IPS DF 19.7 (cell line): ENCODE results near the gene SRCIN1.

Experiments
- DNase-seq: peaks from one replicate; pipeline ENCODE4 v3.0.0-alpha.2; 2013; ENCODE audit warnings: low read depth, low spot score

The SRCIN1 gene

GRCh38 chr17:38617967-38618760, 12.4 kb upstream of the SRCIN1 start:
- no peak for DNase-seq

DNA sequence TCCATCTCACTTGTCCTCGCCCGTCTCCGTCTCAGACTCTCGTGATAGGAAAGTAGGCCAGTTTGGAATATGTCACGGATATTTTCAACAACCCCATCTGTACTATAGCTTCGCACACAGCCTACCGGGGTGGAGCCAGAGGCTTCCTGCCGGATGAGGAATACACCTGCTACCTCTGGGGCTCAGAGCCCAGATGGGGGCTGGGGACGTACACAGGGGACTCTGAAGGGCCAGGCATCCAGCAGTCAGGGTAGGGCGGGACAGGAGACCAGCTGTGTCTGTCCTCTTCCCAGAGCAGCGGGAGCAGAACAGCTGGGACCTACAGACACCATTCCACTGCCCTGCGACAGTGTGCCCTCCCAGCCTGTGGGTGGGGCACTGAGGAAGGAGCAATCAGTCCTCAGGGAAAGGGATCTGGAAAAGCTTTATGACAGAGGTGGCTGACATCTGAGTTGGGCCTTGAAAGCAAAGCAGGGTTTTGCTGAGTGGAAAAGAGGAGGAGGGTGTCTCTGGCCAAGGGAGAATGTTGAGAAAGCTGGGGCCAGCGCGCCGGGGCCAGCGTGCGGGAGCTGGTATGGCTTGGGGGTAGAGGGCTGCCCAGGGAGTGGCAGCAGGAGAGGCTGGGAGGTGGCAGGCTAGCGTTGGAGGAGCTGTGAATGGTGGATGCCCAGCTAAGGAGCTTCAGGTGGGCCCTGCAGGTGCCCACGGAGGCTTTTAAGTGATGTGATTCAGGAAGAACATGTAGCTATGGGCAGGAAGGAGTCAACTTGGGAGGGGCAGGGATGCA, 11.5 kb upstream of the SRCIN1 start:
- DNase-seq = no peak

DNA sequence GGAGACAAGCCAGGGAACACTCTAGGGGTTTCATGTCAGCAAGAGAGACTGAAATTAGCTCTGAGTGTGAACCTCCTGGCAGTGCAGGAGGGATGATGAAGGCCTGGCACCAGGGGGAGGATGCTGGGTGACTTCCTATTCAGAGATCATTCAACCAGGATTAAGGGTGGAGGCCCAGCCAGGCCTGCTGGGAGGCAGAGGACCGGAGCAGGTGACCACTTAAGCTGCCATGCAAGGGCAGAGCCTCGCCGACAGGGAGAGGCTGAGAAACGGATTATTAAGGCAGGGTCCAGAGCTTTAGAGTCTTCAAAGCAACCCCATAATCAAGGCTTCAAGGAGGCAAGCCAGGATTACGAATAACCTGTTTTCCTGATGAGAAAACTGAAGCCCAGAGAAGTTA, 10.6 kb upstream of the SRCIN1 start:
- no peak for DNase-seq

DNA sequence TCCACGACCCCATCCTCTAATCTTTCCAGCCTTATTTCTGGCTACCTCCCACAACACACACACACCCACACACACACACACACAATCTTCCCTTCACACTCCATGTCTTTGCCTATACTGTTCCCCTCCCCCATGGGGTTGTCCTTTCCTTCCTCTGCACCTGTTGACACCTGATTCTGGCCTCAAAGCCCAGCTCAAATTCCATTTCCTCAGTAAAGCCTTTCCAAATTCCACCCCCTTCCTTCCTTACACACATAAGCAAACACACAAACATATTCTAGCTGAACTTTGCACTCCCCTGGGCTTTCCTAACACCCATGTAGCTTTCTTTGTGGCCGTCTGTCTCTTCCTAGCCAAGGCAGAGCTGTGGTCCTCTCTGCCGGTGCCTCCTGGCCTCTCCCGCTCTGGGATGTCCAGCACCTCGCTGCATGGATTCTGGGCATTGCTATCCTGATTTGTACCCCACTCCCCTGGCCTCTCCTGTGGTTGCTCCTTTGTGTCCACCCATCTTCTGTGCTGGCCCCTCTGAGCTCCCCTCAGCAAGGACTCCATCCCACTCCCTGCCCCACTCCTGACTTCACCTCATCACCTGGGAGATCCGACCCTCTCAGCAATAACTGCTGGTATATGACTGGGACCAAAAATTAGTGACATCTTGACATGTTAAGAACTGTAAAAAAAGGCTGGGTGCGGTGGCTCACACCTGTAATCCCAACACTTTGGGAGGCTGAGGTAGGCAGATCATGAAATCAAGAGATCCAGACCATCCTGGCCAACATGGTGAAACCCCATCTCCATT, 8.4 kb upstream of the SRCIN1 start:
- no peak for DNase-seq

- DNase-seq = no peak
Measured at GRCh38 chr17:38613525-38613980, 7.8 kb upstream of the SRCIN1 start.

GRCh38 chr17:38611872-38612376, 6.2 kb upstream of the SRCIN1 start:
- DNase-seq = no peak

DNA sequence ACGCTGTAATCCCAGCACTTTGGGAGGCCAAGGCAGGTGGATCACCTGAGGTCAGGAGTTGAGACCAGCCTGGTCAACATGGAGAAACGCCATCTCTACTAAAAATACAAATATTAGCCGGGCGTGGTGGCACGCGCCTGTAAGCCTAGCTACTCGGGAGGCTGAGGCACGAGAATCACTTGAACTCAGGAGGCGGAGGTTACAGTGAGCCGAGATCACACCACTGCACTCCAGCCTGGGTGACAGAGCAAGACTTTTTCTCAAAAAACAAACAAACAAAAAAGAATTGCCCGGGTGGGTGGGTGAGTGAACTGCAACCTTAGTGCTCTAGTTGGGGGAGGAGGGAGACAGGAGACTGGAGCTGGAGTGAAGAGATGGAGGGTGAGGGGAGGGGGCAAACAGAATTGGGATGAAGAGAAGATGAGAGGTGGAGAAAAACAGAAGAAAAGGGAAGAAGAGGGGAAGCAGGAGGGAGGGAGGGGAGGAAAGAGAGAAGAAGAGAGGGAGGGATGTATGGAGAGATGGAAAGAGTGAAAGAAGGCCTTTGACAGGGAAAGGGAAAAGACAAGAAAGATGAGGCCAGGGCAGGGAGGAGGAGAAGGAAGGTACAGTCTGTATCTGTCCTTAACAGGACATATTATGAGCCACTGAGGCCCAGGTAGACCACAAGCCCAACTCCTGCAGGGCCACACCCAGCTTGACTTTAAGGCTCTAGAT, 5.5 kb upstream of the SRCIN1 start:
- DNase-seq = no peak

- DNase-seq = peak; percentile 98
Measured at GRCh38 chr17:38609280-38610031, 3.7 kb upstream of the SRCIN1 start.

GRCh38 chr17:38608648-38609047, 2.9 kb upstream of the SRCIN1 start:
- no peak for DNase-seq

- no peak for DNase-seq
Measured at GRCh38 chr17:38606646-38607611, 1.2 kb upstream of the SRCIN1 start.

- DNase-seq = no peak
Measured at GRCh38 chr17:38605411-38605840, 326 bp downstream of the SRCIN1 start.

- DNase-seq = no peak
Measured at GRCh38 chr17:38604479-38605403, 1.0 kb downstream of the SRCIN1 start.

DNA sequence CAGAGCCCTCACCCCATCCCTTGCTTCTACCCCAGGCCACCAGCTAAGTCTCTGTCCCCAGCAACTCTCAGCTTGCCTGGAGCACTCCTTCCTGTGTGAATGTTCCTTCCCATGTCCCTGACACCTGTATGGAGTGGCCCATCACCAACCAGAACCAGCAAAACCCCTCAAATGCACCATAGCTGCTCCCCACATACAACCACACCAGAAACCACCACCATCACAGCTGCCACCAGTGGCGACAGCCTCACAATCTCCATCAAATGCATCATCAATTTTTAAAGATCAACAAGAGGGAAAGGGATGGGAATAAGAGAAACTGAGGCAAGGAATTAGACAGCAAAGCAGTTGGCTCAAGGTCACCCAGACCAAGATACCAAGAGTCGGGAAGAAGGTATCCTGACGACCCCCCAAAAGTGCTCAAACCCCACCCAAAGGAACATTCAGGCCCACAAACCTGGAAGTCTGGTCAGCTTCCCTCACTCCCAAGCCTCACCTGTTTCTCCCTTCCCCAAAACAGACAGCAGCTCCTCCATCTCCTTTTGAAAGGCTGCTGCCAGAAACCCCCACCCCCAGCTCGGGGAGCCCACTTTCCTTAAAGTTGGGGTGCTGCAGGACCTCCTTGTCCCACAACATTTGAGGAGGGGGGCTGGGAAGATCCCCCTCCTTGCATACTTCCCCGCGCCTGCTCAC, 1.8 kb downstream of the SRCIN1 start:
- no peak for DNase-seq

DNA sequence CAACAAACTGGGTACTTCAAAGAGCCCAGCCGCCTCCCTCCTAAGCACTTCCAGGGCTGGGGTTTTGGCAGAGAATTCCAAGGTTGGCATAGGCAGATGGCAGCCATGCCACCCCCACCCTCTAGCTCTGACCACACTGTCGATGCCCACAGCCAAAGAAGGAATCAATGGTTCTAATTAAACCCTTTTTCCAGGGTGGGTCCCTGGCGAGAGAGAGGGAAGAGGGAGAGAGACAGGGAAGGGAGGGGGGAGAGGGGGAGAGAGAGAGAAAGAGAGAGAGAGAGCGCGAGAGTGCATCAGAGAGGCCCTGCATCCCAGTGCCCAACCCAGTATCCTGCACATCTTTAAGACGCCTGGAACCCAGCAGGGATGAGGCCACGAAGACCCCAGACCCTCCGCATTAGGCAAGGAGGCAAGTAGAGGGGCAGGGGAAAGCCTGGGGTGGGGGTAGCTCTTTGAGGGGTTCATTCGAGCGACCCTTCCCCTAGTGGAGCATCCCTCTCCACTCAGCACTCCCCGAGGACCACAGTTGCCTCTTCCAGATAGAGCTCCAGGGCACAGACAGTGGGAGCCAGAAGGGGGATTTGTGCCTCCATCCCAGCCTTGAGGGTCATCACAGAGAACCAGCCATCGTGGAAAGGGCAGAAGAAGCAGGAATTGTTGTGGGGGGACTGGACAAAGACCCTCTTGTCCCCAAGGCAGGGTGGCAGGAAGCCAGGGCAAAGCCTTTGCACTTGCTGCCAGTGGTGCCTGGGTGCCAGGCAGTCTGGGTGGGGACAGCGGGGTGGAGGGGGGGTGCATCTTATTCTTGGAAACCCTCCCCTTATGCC, 2.6 kb downstream of the SRCIN1 start:
- DNase-seq = no peak

GRCh38 chr17:38602453-38602852, 3.3 kb downstream of the SRCIN1 start:
- DNase-seq = no peak

- no peak for DNase-seq
Measured at GRCh38 chr17:38601539-38602351, 4.0 kb downstream of the SRCIN1 start.
